GM12892 (cell line): ENCODE data around the gene EFS.

Experiments used
- POLR2A ChIP-seq: IDR thresholded peaks from 2 replicates; pipeline ENCODE4 v1.6.1; 2011; ENCODE audit warnings: low read depth, low read length, control low read depth
- POLR2AphosphoS5 ChIP-seq: IDR thresholded peaks from 2 replicates; pipeline ENCODE4 v1.6.1; 2011; ENCODE audit warnings: low read depth, low read length, control low read depth
- TAF1 ChIP-seq: IDR thresholded peaks from 2 replicates; pipeline ENCODE4 v1.6.1; 2011; ENCODE audit warnings: low read depth, mild to moderate bottlenecking, control low read depth, low read length, borderline replicate concordance

GRCh38 chr14:23347406-23348296 is 17.3 kb downstream of the EFS start:
- TF ChIP-seq TAF1 (no peak), POLR2A (no peak), POLR2AphosphoS5 (no peak)
